GM12873 (cell line): ENCODE results near the gene WASHC3.

ENCODE experiments used
- TF ChIP-seq, protein P1 (sequence below): IDR thresholded peaks from 2 replicates; pipeline ENCODE4 v1.5.1; 2012; ENCODE audit warnings: low read depth, mild to moderate bottlenecking, moderate library complexity, low read length, control low read depth; ENCODE audit not compliant: insufficient read depth; ENCODE audit errors: missing control alignments

Gene WASHC3

DNA sequence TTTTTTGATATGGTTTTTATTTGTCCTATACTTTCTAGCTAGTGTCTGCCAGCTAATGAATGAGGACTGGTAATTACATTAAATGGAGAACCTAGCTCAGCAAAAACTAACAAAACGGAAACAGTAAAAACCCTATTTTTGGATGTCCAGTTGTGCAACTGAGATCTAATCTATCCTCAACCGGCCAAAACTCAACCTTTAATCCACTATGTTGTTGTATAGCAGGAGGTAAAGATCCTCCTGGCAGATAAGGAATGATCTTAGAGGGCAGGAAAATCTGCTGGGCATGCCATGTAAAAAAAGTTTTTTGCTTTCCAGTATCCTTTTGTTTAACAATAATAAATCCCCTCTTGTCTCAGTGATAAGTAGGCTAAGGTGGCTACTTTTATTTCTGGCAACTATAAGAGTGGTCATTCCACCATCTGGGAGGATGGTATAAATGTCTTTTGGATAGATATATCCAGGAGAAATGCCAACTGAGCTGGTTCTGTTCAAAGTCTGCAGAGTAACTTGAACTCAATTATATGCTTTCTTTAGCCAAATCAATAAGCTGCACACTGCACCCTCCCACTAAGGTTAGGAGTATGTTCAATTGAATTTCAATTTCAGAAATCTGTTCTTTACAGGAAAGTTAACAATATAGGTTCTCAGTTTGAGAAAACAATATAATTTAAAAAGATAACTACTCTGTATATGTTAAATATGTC lies 40.1 kb downstream of the WASHC3 start:
- TF ChIP-seq, protein P1, sequence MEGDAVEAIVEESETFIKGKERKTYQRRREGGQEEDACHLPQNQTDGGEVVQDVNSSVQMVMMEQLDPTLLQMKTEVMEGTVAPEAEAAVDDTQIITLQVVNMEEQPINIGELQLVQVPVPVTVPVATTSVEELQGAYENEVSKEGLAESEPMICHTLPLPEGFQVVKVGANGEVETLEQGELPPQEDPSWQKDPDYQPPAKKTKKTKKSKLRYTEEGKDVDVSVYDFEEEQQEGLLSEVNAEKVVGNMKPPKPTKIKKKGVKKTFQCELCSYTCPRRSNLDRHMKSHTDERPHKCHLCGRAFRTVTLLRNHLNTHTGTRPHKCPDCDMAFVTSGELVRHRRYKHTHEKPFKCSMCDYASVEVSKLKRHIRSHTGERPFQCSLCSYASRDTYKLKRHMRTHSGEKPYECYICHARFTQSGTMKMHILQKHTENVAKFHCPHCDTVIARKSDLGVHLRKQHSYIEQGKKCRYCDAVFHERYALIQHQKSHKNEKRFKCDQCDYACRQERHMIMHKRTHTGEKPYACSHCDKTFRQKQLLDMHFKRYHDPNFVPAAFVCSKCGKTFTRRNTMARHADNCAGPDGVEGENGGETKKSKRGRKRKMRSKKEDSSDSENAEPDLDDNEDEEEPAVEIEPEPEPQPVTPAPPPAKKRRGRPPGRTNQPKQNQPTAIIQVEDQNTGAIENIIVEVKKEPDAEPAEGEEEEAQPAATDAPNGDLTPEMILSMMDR: no peak

DNA sequence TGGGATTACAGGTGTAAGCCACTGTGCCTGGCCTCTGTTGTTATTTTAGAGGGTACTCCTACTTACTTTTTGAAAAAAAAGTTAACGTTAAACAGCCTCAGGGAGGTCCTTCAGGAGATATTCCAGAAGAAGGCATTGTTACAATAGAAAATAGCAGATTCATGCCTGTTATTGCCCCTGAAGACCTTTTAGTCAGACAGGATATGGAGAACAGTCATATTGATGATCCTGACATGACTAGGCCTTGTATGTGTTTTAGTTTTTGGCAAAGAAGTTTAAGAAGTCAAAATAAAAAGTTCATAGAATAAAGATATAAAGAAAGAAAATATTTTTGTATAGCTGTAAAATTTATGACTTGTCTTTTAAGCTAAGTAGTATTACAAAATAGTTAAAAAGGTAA lies 45.3 kb downstream of the WASHC3 start:
- TF ChIP-seq, protein P1: no peak

DNA sequence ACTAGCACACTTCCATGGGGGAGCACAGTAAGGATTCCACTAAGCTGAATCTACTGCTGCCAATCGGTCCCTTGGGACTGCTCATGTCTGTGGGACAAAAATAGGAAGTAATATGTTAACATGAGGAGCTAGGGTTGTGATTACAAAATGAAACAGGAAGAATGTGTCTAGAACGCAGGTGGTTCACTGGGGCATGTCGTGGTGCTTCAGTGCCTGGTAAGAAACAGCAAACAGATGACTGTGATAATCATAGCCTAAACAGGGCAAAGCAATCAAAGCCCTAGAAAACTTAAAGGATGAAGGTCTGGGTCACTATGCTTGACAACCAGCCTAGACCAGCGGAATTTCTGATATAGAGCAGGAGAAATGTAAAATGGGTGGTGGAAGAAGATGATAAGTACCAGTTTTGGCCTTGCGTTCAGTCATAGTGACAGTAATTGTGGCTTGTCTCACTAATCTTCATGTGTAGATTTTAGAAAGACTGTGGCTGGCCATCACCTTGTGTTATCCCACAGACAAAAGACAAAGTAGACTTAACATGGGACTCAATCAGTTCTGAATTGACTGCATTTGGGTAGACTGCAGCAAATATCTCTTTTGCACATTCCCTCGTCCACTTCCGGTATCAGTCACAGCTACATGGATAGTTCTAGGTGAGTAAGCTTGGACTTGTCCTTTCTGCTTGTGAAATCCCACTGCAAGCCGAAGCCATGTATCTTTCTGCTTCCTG lies 51.4 kb downstream of the WASHC3 start:
- TF ChIP-seq, protein P1: no peak

DNA sequence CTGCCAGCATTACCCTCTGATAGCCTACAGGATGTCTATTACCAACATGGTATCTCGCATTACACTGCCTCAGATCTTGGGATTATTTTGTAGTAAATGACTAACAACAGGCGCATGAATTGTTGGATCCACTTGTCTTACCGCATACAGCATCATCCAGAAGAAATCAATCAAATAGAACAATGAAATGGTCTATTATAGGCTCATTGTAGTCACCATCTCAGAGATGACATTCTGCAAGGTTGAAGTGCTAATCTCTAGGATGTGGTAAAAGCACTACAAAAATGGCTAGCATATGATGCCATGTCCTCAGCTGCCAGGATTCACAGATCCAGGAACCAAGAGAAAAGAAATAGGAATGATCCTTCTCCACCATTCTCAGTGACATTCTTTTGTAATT lies 52.0 kb downstream of the WASHC3 start:
- TF ChIP-seq, protein P1: no peak

DNA sequence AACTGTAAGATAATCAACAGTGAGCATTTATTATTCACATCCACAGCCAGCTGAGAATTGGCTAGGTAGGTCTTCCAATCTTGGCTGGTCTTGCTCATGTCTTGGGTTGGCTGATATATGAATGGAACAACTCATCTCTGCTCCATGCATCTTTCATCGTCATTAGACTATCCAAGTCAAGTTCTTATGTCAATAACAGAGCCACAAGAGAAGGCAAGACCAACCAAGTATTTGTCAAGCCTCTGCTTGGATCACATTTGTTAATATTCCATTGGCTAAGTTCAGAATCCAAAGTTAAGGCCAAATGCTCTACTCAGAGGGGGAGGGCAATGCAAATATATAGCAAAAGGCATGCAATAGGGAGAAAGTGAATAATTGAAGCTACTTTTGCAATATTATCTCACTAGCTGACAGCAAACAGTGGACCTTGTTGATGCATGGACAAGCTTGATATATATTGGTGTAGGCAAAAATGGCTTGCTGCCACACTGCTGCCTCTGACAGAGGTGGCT lies 53.1 kb downstream of the WASHC3 start:
- TF ChIP-seq, protein P1: no peak

DNA sequence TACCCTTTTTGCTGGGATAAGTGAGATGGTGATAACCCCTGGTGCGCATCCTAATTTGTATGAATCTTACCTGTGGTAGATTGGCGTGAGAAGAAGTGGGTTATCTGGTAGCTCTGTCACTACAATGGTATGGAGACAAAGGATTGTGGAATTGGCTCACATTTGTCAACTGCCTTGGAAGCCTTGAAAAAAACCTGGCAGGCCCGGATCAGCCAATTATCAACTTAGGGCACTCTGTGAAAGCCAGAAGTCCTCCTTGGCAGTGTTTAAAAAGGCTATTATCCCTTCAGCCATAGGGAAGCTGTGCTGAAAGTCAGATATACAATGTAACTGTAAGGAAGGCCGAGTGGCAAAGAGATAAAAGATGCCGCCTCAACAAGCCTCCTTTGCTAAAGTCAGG lies 56.5 kb downstream of the WASHC3 start:
- TF ChIP-seq, protein P1: no peak

DNA sequence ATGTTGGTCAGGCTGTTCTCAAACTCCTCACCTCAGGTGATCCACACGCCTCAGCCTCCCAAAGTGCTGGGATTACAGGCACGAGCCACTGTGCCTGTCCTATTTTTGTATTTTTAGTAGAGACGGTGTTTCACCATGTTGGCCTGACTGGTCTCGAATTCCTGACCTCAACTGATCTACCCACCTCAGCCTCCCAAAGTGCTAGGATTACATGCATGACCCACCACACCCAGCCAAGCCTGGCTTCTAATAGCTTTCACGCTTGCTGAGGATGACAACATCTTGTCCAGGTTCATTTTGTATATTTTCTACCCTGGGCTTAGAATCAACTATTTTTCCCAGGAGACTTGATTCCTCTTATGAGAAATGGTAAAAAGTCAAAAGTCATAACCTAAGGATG lies 64.7 kb downstream of the WASHC3 start:
- TF ChIP-seq, protein P1: no peak
